A549 (cell line): ENCODE results near the gene FYB1. TPM values are rescaled to one million over a fixed set of nuclear protein-coding genes. Genes with fewer than 3 reads are reported as not detected.

Experiments
- ATAC-seq, 2 experiments: fragments of 200-7000 bp in 1 of 2; fragments of >200 bp in 1 of 2; cut with Nextera tagmentation in 1 of 2; cut with Tn5 transposase in 1 of 2; 3 replicates each; pipeline versions ENCODE4 v1.8.0 to v1.9.1; 2018 to 2020; ENCODE audit warnings: mild to moderate bottlenecking in 1 of 2, moderate library complexity in 1 of 2
- CTCF ChIA-PET: fragments of 300-600 bp; sonication (Branson Sonifier 250); formaldehyde crosslinking; extraction: SDS; loops from one replicate; lab custom pipeline; 2021; ENCODE audit warnings: antibody characterized with exemption, inconsistent platforms; lab: Yijun Ruan, JAX
- POLR2A ChIA-PET: fragments of 350-600 bp; formaldehyde crosslinking; extraction: SDS; loops from one replicate; lab custom pipeline; 2021; ENCODE audit warnings: antibody characterized with exemption, inconsistent platforms; lab: Yijun Ruan, JAX
- DNase-seq, 2 experiments: peaks; one replicate each; pipeline versions ENCODE4 v3.0.0 to v3.0.0-alpha.2; 2011 to 2016; ENCODE audit warnings: low read depth in 1 of 2, low spot score in 1 of 2
- FAIRE-seq: peaks from 2 replicates; lab custom pipeline; 2011; peaks lifted over from hg19 to GRCh38; lab: Jason Lieb, UNC
- H3K27ac ChIP-seq, 2 experiments: fragments of >200 bp; sonication (Bioruptor Twin); formaldehyde crosslinking; 3 replicates each; pipeline ENCODE4 v1.5.1; 2016 to 2017
- H3K4me1 ChIP-seq: fragments of >200 bp; sonication (Bioruptor Twin); formaldehyde crosslinking; 3 replicates; pipeline ENCODE4 v1.6.1; 2016
- H3K4me2 ChIP-seq: fragments of >200 bp; sonication (Bioruptor Twin); formaldehyde crosslinking; 3 replicates; pipeline ENCODE4 v1.6.1; 2016
- H3K4me3 ChIP-seq: fragments of >200 bp; sonication (Bioruptor Twin); formaldehyde crosslinking; 3 replicates; pipeline ENCODE4 v1.5.1; 2016
- H3K9me3 ChIP-seq: fragments of >200 bp; sonication (Bioruptor Twin); formaldehyde crosslinking; 3 replicates; pipeline ENCODE4 v1.6.1; 2016
- BHLHE40 ChIP-seq: IDR thresholded peaks from 2 replicates; pipeline ENCODE4 v1.6.1; 2012; ENCODE audit warnings: low read depth, low read length, inconsistent platforms
- CEBPB ChIP-seq, 2 experiments: fragments of >200 bp in 1 of 2; sonication (Bioruptor Twin) in 1 of 2; formaldehyde crosslinking in 1 of 2; IDR thresholded peaks; 2 replicates each; pipeline ENCODE4 v1.6.1; 2012 to 2016
- CHD2 ChIP-seq: fragments of 150-350 bp; IDR thresholded peaks from 2 replicates; pipeline ENCODE4 v1.6.1; 2014; ENCODE audit warnings: low read length; ENCODE audit not compliant: partially characterized antibody
- CHD4 ChIP-seq: fragments of 200-600 bp; sonication (generic); IDR thresholded peaks from 2 replicates; pipeline ENCODE4 v1.6.1; 2016; ENCODE audit warnings: antibody characterized with exemption, mild to moderate bottlenecking, borderline replicate concordance
- EHF ChIP-seq: fragments of 250-450 bp; sonication (Bioruptor Pico); IDR thresholded peaks from 2 replicates; pipeline ENCODE4 v1.5.0; 2020; ENCODE audit warnings: mild to moderate bottlenecking
- HEYL ChIP-seq: fragments of 250-450 bp; sonication (Bioruptor Pico); IDR thresholded peaks from 2 replicates; pipeline ENCODE4 v1.8.0; 2021; ENCODE audit warnings: mild to moderate bottlenecking, moderate library complexity
- JUN ChIP-seq, 2 experiments: fragments of >200 bp; sonication (Bioruptor Twin); formaldehyde crosslinking; IDR thresholded peaks; 2 replicates in 1 of 2; 3 replicates in 1 of 2; pipeline ENCODE4 v1.6.1; 2016 to 2017
- KDM1A ChIP-seq: fragments of 200-600 bp; sonication (generic); IDR thresholded peaks from 2 replicates; pipeline ENCODE4 v1.6.1; 2016; ENCODE audit warnings: low read depth, mild to moderate bottlenecking
- NPAS2 ChIP-seq: fragments of 250-450 bp; sonication (Bioruptor Pico); IDR thresholded peaks from 2 replicates; pipeline ENCODE4 v1.8.0; 2022; ENCODE audit warnings: mild to moderate bottlenecking, moderate library complexity, borderline replicate concordance
- NR3C1 ChIP-seq: fragments of >200 bp; sonication (Bioruptor Twin); formaldehyde crosslinking; IDR thresholded peaks from 3 replicates; pipeline ENCODE4 v1.6.1; 2017
- RNF2 ChIP-seq: fragments of 200-600 bp; sonication (generic); IDR thresholded peaks from 2 replicates; pipeline ENCODE4 v1.6.1; 2016; ENCODE audit warnings: low read depth, mild to moderate bottlenecking, antibody characterized with exemption, moderate library complexity, borderline replicate concordance
- ZFP36 ChIP-seq: fragments of 450-650 bp; IDR thresholded peaks from 2 replicates; pipeline ENCODE4 v1.6.1; 2014; ENCODE audit warnings: borderline replicate concordance; ENCODE audit not compliant: partially characterized antibody
- WGBS: methylation state at CpG from one replicate; pipeline ENCODE4 v1.1.6; 2017; ENCODE audit errors: missing lambda C conversion rate; 5-methylcytosine and 5-hydroxymethylcytosine counted together
- polyA plus RNA-seq, 4 experiments: library from polyadenylated mRNA; depleted of rRNA in 3 of 4; stranded (reverse); fragments of >200 nt; fragmentation: RNase III in 1 of 4; extraction: RNeasy Plus Mini Kit Qiagen cat#74134 plus additional on column Dnase treatment in 1 of 4; gene quantifications; 2 replicates in 3 of 4; 3 replicates in 1 of 4; pipeline ENCODE4 v1.2.3, GENCODE V29; 2011 to 2017
- TF ChIP-seq, protein P1 (sequence below): fragments of 250-450 bp; sonication (Bioruptor Pico); IDR thresholded peaks from 2 replicates; pipeline ENCODE4 v1.5.0; 2021; ENCODE audit warnings: mild to moderate bottlenecking, moderate library complexity, borderline replicate concordance
- TF ChIP-seq, protein P2 (sequence below): fragments of 250-450 bp; sonication (Bioruptor Pico); IDR thresholded peaks from 2 replicates; pipeline ENCODE4 v1.5.0; 2020; ENCODE audit warnings: low read depth, mild to moderate bottlenecking, moderate library complexity
- TF ChIP-seq, protein P3 (sequence below): IDR thresholded peaks from 2 replicates; pipeline ENCODE4 v1.6.1; 2012
- TF ChIP-seq, protein P4 (sequence below): fragments of 200-600 bp; sonication (generic); IDR thresholded peaks from 2 replicates; pipeline ENCODE4 v1.6.1; 2016; ENCODE audit warnings: antibody characterized with exemption, mild to moderate bottlenecking, moderate library complexity
- TF ChIP-seq, protein P5 (sequence below): IDR thresholded peaks from 2 replicates; pipeline ENCODE4 v1.6.1; 2012

FYB1 gene
- polyA plus RNA-seq, 2 of the 4 experiments (the other 2 are of a cell fraction), result 7.4 to 34.6 TPM

DNA sequence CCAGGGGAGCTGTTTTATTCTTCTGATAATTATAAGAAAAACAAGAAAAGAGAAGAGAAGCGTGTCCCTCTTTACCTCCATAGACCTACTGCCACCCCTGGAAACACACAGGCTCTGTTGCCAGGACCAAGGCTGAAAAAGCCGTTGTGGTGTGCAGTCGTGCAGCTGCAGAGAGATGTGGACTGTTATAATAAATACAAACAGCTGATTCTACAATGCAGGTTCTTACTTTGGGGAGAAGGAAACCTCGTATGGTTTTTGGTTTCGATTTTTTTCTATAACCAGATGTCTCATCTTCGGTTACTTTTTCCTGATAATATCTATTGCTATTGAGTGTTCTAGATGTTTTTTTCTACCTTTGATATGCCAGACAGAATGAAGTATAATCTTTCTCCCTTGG lies 28.1 kb downstream of the FYB1 start:
- no peak for FAIRE-seq
- Histone ChIP-seq H3K4me1 (peaks cover 62% of the 10 kb centered on the region), H3K27ac (peak overlapping the region; percentile 28 to 63), H3K4me3 (no peak overlapping the region), H3K9me3 (no peaks in the 10 kb centered on the region), H3K4me2 (peak overlapping the region; percentile 37)
- CTCF ChIA-PET, result interaction anchor here (0.6 to 2.1 kb wide), 4 partner anchors 21 to 233 kb away, joined by 3 to 8 read pairs (median 4); partner anchors contain the start of gene DAB2
- ATAC-seq, result no peak
- POLR2A ChIA-PET, result no interaction called here
- no peak for DNase-seq
- WGBS, result 49% methylated on average over 6 of the region's 6 CpGs
- TF ChIP-seq KDM1A (no peak), RNF2 (no peak), NR3C1 (no peak), NPAS2 (no peak)
- TF ChIP-seq, protein P1, sequence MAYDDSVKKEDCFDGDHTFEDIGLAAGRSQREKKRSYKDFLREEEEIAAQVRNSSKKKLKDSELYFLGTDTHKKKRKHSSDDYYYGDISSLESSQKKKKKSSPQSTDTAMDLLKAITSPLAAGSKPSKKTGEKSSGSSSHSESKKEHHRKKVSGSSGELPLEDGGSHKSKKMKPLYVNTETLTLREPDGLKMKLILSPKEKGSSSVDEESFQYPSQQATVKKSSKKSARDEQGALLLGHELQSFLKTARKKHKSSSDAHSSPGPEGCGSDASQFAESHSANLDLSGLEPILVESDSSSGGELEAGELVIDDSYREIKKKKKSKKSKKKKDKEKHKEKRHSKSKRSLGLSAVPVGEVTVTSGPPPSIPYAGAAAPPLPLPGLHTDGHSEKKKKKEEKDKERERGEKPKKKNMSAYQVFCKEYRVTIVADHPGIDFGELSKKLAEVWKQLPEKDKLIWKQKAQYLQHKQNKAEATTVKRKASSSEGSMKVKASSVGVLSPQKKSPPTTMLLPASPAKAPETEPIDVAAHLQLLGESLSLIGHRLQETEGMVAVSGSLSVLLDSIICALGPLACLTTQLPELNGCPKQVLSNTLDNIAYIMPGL, result no peak
- TF ChIP-seq, protein P2, sequence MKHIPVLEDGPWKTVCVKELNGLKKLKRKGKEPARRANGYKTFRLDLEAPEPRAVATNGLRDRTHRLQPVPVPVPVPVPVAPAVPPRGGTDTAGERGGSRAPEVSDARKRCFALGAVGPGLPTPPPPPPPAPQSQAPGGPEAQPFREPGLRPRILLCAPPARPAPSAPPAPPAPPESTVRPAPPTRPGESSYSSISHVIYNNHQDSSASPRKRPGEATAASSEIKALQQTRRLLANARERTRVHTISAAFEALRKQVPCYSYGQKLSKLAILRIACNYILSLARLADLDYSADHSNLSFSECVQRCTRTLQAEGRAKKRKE (CRISPR knock-in tag), result no peak
- TF ChIP-seq, protein P3, sequence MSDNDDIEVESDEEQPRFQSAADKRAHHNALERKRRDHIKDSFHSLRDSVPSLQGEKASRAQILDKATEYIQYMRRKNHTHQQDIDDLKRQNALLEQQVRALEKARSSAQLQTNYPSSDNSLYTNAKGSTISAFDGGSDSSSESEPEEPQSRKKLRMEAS, result no peak

DNA sequence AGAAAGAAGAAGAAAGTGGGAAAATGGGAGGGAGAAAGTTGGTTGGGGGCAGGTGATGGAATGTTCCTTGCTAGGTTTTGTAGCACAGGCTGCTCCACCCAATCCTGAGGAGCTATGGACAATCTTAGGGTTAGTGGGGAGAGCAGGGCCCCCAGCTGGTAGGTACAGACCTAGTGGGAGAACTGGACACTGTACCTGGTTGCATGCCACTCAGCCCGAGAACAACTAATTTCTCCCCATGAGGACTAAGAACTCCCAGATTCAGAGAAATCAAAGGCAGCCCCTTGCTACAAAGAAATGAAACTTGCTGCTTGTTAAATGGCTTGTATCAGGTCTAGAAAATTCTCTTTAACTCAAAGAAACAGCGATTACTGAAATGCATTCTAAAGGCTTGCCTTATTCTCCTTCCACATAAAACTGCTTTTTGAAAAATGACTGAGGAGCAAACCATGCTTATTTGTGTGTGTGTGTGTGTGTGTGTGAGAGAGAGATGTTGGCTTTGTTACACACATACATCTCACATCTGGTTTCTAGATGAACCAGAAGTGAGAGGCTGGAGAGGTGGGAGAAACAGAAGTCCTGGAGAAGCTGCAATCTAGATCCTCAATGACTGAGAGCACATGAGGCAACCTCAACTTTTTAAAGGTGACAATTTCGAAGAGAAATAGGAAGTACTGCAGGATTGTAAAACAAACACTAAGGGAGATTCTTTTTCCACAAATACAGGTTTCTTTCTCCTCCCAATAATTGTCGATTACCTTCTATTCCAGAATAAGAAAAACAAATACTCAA lies 28.9 kb downstream of the FYB1 start:
- no peak for FAIRE-seq
- 66% methylated on average over 4 of the region's 4 CpGs for WGBS
- CTCF ChIA-PET, result interaction anchor here (0.6 to 2.0 kb wide), 4 partner anchors 8 to 380 kb away, joined by 3 to 4 read pairs (median 3); partner anchors contain the start of gene DAB2
- no peak for DNase-seq
- Histone ChIP-seq H3K4me3 (no peak overlapping the region), H3K27ac (peak overlapping the region; percentile 28 to 63), H3K9me3 (no peaks in the 10 kb centered on the region), H3K4me1 (peaks cover 54% of the 10 kb centered on the region), H3K4me2 (peak overlapping the region; percentile 37; the same call in 2 of the 3 replicates)
- TF ChIP-seq, protein P3, result no peak
- TF ChIP-seq CHD2, result no peak
- TF ChIP-seq ZFP36, result no peak
- TF ChIP-seq CHD4, result no peak
- TF ChIP-seq JUN (IDR thresholded peaks at IDR 0.05), result no peak
- TF ChIP-seq, protein P4, sequence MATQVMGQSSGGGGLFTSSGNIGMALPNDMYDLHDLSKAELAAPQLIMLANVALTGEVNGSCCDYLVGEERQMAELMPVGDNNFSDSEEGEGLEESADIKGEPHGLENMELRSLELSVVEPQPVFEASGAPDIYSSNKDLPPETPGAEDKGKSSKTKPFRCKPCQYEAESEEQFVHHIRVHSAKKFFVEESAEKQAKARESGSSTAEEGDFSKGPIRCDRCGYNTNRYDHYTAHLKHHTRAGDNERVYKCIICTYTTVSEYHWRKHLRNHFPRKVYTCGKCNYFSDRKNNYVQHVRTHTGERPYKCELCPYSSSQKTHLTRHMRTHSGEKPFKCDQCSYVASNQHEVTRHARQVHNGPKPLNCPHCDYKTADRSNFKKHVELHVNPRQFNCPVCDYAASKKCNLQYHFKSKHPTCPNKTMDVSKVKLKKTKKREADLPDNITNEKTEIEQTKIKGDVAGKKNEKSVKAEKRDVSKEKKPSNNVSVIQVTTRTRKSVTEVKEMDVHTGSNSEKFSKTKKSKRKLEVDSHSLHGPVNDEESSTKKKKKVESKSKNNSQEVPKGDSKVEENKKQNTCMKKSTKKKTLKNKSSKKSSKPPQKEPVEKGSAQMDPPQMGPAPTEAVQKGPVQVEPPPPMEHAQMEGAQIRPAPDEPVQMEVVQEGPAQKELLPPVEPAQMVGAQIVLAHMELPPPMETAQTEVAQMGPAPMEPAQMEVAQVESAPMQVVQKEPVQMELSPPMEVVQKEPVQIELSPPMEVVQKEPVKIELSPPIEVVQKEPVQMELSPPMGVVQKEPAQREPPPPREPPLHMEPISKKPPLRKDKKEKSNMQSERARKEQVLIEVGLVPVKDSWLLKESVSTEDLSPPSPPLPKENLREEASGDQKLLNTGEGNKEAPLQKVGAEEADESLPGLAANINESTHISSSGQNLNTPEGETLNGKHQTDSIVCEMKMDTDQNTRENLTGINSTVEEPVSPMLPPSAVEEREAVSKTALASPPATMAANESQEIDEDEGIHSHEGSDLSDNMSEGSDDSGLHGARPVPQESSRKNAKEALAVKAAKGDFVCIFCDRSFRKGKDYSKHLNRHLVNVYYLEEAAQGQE, result no peak
- TF ChIP-seq CEBPB (IDR thresholded peaks at IDR 0.05), result no peak
- no peak for TF ChIP-seq EHF (CRISPR knock-in tag)
- TF ChIP-seq, protein P1, result no peak
- TF ChIP-seq, protein P5, sequence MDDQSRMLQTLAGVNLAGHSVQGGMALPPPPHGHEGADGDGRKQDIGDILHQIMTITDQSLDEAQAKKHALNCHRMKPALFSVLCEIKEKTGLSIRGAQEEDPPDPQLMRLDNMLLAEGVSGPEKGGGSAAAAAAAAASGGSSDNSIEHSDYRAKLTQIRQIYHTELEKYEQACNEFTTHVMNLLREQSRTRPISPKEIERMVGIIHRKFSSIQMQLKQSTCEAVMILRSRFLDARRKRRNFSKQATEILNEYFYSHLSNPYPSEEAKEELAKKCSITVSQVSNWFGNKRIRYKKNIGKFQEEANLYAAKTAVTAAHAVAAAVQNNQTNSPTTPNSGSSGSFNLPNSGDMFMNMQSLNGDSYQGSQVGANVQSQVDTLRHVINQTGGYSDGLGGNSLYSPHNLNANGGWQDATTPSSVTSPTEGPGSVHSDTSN, result no peak
- TF ChIP-seq HEYL (CRISPR knock-in tag), result no peak
- no peak for TF ChIP-seq KDM1A
- no peak for TF ChIP-seq BHLHE40
- POLR2A ChIA-PET, result no interaction called here
- ATAC-seq, result peak in 1 of 2 experiments; percentile 32; a peak in 2 of 6 replicates
